ENCODE results near the gene STMN1.

The STMN1 gene

DNA sequence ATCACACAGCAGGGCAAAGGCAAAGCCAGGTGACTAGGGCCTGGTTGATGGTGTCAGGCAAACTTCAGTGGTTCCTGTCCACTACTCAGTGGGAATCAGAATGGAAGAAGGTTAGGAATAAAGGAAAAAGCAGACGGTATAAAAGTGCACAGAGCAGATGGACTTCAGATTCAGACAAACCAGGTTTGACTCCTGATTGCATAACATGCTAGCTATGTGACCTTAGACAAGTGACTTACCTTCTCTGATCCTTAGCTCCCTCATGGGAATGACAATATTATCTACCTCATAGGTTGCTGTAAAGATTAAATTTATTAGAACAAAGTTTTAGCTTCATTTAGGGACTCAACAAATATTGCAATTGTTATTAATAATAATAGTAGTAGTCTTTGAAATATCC, 35.6 kb downstream of the STMN1 start:
- ATAC-seq (replicated peaks; ENCODE audit: extremely low read depth, poor library complexity, severe bottlenecking) (no peak), DNase-seq (ENCODE audit: low spot score in 2 of 2) (no peak)
- Mint-ChIP-seq H3K4me1 (peaks cover 5% of the 10 kb centered on the region), H3K27me3 (no peaks in the 10 kb centered on the region), H3K36me3 (ENCODE audit: insufficient read depth) (peaks cover 4% of the 10 kb centered on the region), H3K4me3 (no peak overlapping the region), H3K9me3 (no peaks in the 10 kb centered on the region), H3K27ac (ENCODE audit: low read depth) (no peak overlapping the region)

DNA sequence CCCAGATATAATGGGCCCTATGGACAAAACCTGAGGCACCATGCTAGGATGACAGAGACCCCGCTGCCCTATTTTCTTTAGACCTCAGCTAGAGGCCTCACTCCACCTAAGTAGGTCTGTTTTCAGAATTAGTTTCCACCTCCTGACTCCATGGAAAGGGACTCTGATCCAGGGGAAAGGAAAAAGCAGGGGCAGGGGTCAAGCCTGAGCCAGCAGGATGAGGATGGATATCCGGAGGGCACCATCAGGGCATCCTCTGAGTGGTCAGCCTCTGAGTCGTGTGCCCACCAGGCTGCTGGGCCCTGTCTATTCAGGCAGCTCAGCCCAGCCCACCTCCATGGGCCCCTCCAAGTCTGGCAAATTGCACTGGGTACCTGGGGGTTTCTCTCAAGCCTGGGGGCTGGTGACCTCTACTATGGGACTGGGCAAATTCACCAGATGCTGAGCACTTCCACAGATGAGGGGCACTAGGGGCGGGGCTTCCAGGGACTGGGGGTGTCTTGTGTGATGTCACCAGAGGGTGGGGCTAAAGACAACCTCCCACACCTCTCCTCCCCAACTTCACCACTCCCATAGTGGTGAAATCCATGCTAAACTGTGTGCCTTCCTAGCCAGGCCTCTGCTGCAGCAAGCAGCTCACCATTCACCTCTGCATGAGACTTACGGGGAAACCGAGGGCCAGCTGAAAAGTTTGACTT, 36.2 kb downstream of the STMN1 start:
- no peak overlapping the region for H3K27ac Mint-ChIP-seq (ENCODE audit: low read depth)
- no peak overlapping the region for H3K4me3 Mint-ChIP-seq
- no peaks in the 10 kb centered on the region for H3K27me3 Mint-ChIP-seq
- no peak for ATAC-seq (replicated peaks; ENCODE audit: extremely low read depth, poor library complexity, severe bottlenecking)
- peaks cover 2% of the 10 kb centered on the region for H3K36me3 Mint-ChIP-seq (ENCODE audit: insufficient read depth)
- peaks cover 4% of the 10 kb centered on the region for H3K4me1 Mint-ChIP-seq
- DNase-seq (ENCODE audit: low spot score in 2 of 2): no peak
- H3K9me3 Mint-ChIP-seq: no peaks in the 10 kb centered on the region

DNA sequence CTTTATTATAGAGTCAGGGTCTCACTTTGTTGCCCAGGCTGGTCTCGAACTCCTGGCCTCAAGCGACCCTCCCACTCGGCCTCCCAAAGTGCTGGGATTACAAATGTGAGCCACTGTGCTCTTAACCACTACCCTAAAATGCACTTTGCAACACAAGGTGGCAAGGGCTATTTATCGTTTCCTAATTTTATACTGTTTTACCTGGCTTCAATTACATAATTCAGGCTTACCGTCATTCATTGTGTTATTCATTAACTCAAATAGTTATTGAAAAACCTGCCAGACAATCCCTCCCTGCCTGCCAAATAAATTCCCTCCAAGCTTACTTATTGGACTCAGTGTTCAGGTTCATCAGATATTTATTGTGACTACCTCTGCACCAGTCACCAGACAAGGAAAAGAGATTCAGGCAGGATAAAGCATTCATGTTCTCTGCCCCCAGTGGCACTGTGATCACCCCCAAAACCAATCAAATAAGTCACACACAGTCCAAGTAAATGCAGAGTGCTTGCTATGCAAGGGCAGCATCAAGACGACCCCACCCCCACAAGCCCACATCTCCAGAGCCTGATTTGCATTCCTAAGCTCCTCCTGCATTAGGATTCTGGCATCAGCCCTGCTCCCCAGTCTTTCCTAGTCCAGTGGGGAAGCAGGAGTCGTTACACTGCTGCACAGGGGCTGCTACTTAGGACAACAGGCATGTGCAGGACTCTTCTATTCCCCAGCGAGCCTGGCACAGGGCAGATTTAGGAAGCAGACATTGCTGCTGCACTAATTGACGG, 38.8 kb downstream of the STMN1 start:
- no peaks in the 10 kb centered on the region for H3K4me1 Mint-ChIP-seq
- ATAC-seq (replicated peaks; ENCODE audit: extremely low read depth, poor library complexity, severe bottlenecking) (no peak), DNase-seq (ENCODE audit: low spot score in 2 of 2) (no peak)

DNA sequence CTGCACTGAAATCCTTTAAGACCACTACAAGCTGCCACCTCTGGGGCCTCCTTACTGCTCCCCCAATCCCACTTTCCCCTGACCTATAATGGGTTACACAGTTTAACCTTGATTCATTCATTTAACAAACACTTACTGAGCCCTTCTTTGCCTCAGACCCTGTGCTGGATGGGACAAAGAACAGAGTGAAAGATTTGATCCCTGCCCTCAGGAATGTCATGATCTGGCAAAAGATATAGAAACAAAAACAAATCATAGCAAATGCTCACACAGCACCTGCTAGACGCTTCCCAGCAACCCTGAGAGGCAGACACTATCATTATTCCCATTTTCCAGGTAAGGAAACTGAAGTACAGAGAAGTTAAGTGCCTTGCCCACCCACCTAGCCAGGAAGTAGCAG, 39.9 kb downstream of the STMN1 start:
- H3K4me3 Mint-ChIP-seq: no peak overlapping the region
- no peaks in the 10 kb centered on the region for H3K4me1 Mint-ChIP-seq
- H3K27ac Mint-ChIP-seq (ENCODE audit: low read depth): no peak overlapping the region
- DNase-seq (ENCODE audit: low spot score in 2 of 2) (no peak), ATAC-seq (replicated peaks; ENCODE audit: extremely low read depth, poor library complexity, severe bottlenecking) (no peak)
- no peaks in the 10 kb centered on the region for H3K9me3 Mint-ChIP-seq
- H3K27me3 Mint-ChIP-seq: no peaks in the 10 kb centered on the region
- no peaks in the 10 kb centered on the region for H3K36me3 Mint-ChIP-seq (ENCODE audit: insufficient read depth)

More for the DNA sequence above, 38.8 kb downstream of the STMN1 start:
- H3K36me3 Mint-ChIP-seq (ENCODE audit: insufficient read depth): no peaks in the 10 kb centered on the region
- no peaks in the 10 kb centered on the region for H3K27me3 Mint-ChIP-seq
- H3K9me3 Mint-ChIP-seq: no peaks in the 10 kb centered on the region
- H3K4me3 Mint-ChIP-seq: no peak overlapping the region
- no peak overlapping the region for H3K27ac Mint-ChIP-seq (ENCODE audit: low read depth)

DNA sequence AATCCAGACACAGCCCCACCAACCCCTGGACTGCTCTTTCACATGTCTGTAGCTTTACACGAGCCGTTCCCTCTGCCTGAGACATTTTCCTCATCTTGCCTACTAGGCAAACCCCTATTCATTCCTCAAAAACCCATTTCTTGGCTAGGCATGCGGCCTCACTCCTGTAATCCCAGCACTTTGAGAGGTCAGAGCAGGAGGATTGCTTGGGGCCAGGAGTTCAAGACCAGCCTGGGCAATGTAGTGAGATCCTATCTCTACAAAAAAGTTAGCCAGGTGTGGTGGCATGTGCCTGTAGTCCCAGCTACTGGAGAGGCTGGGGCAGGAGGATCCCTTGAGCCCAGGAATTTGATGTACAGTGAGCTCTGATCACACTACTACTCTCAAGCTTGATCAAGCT, 41.8 kb downstream of the STMN1 start:
- Mint-ChIP-seq H3K27ac (ENCODE audit: low read depth) (no peak overlapping the region), H3K27me3 (no peaks in the 10 kb centered on the region), H3K36me3 (ENCODE audit: insufficient read depth) (no peaks in the 10 kb centered on the region), H3K4me1 (peaks cover 5% of the 10 kb centered on the region), H3K4me3 (no peak overlapping the region), H3K9me3 (no peaks in the 10 kb centered on the region)
- DNase-seq (ENCODE audit: low spot score in 2 of 2) (no peak), ATAC-seq (replicated peaks; ENCODE audit: extremely low read depth, poor library complexity, severe bottlenecking) (no peak)

DNA sequence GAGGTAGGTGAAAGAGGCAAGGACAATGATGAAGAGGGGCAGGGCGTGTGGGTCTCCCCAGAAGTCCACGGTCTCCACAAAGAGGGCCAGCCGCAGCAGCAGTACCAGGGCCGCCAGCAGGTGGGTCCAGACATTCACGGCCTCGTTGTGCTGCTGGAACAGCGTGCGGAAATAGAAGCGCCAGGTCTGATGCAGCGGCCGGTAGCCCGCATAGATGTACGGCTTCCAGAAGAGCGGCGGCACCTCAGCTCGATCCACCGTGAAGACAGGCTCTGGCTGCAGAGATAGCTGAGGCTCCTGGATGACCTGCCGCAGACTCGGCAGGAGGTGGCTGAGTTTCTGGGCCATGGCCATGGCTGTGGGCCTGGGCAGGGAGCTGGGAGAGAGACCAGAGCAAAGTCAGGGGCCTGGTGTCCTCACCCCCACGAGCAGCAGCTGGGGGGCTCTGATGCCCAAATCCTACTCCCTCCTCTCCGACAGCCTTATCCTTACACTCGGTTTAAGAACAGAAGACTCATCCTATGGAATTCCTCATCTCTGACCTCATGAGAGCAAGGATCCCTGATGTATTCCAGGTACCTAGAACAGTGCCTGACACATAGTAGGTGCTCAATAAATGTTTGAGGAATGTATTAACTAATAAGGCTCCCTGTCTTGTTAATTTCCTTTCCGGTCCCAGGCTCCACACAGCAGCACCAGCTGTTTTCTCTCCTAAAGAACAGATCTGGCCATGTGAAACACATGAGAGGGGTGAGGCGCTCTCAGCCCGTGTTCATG, 42.5 kb downstream of the STMN1 start:
- no peak overlapping the region for H3K27ac Mint-ChIP-seq (ENCODE audit: low read depth)
- no peaks in the 10 kb centered on the region for H3K36me3 Mint-ChIP-seq (ENCODE audit: insufficient read depth)

DNA sequence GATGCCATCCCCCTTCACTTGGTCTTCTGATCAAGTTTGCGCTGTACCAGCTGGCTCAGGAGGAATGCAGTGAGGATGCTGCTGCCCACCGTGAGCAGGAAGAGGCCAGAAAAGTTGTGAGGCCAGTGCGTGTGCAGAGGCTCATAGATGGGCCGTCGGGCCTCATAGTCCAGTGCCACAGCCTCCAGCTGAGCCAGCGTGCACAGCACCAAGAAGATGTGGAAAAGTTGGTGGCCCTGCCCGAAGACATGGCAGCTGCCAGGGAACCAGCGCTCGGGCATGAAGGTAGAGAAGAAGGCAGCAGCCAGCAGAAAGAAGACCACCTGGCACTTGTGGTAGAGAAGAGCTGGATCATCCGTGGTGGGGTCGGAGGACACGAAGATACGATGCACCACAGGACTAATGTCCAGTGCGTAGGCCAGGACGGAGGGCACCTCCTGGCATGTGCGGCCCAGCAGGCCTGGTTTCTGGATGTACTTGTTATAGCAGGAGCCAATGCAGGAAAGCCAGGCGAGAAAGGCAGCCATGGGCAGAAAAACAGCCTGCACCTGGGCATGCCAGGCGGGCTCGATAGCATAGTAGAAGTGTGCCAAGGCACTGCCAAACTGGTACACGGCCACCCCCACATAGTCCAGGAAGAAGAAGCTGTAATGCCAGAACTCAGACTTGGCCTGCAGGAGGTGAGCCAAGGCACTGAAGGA, 43.3 kb downstream of the STMN1 start:
- ATAC-seq (replicated peaks; ENCODE audit: extremely low read depth, poor library complexity, severe bottlenecking) (no peak), DNase-seq (ENCODE audit: low spot score in 2 of 2) (no peak)
- no peak overlapping the region for H3K27ac Mint-ChIP-seq (ENCODE audit: low read depth)
- peaks cover 17% of the 10 kb centered on the region for H3K4me1 Mint-ChIP-seq
- H3K9me3 Mint-ChIP-seq: no peaks in the 10 kb centered on the region
- H3K27me3 Mint-ChIP-seq: no peaks in the 10 kb centered on the region
- no peak overlapping the region for H3K4me3 Mint-ChIP-seq
- H3K36me3 Mint-ChIP-seq (ENCODE audit: insufficient read depth): no peaks in the 10 kb centered on the region

More for the DNA sequence above, 42.5 kb downstream of the STMN1 start:
- no peak for DNase-seq (ENCODE audit: low spot score in 2 of 2)
- no peak for ATAC-seq (replicated peaks; ENCODE audit: extremely low read depth, poor library complexity, severe bottlenecking)
- peaks cover 12% of the 10 kb centered on the region for H3K4me1 Mint-ChIP-seq
- H3K27me3 Mint-ChIP-seq: no peaks in the 10 kb centered on the region
- H3K4me3 Mint-ChIP-seq: no peak overlapping the region
- H3K9me3 Mint-ChIP-seq: no peaks in the 10 kb centered on the region

DNA sequence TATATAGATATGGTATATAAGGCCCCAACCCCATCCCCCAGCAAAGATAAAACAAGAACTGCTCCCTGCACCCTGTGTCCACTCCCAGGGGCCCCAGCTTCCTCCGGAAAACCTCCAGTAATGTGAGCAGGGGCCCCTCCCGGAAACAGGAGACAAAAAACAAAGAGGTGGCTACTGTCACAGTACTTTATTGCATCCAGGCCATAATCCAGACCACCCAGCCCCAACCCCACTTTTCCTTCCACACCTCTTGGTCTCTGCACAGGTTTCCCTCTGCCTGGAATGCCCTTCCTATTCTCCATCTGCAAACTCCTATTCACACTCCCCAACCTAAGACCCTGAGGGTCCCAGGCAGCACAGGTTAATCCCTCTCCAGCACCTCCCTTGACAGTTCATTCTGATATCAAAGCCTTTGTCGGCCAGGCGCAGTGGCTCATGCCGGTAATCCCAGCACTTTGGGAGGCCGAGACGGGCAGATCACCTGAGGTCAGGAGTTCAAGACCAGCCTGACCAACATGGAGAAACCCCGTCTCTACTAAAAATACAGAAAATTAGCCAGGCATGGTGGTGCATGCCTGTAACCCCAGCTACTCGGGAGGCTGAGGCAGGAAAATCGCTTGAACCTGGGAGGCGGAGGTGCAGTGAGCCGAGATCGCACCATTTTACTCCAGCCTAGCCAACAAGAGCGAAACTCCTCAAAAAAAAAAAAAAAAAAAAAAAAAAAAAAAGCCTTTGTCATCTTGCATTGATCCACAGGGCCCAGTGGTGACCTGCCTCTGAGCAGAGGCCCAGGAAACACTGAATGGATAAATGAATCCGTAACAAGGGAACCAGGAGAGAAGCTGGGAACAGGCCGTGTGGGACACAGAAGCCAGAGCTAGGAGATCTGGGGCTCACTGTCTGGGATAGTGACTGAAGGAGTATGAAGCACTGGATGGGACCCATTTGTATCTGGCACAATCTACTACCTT, 44.6 kb downstream of the STMN1 start:
- H3K9me3 Mint-ChIP-seq: no peaks in the 10 kb centered on the region
- H3K4me3 Mint-ChIP-seq: no peak overlapping the region
- no peaks in the 10 kb centered on the region for H3K27me3 Mint-ChIP-seq
- no peak for ATAC-seq (replicated peaks; ENCODE audit: extremely low read depth, poor library complexity, severe bottlenecking)
- DNase-seq (ENCODE audit: low spot score in 2 of 2): no peak
- no peak overlapping the region for H3K27ac Mint-ChIP-seq (ENCODE audit: low read depth)
- peaks cover 1% of the 10 kb centered on the region for H3K36me3 Mint-ChIP-seq (ENCODE audit: insufficient read depth)
- H3K4me1 Mint-ChIP-seq: peaks cover 17% of the 10 kb centered on the region

DNA sequence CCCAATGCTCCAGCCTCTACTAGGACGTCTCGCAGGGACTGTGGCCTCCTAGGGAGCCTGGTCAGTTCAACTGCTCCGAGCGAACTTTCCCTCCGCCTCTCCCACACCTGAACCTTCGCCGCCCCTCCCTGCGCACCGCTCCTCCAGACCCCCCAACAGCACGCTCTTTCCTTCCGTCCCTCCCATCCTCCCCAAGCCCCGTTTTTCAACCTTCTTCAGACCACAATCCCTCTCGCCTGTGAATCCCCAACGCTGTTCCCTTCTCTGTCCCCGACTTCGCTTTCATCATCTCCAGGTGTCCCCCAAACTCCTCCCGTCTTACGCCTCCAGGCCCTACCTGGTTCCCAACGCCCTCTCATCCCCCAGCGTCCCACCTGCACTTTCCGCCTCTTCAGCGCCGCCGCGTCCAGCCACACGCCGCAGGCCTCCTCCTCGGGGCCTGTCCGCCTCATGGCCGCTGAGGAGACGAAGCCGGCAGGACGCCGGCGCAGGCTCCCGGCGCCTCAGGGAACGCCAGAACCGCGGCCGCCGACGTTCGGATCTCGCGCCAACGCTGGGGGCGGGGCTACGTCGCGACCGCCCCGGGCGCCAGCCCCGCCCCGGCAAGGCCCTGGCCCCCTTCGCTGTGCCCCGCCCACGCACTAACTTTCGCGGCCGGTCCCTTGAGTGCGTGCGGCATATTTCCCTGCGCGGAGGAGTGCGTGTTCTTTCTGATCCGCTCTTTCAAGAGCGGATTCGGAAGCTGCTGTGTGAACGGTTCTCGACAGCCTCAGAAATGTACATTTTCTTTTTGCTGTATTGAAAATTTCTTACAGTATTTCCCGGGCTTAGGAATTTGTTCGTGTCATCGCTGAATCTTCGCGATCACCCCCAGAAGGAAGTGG, 47.1 kb downstream of the STMN1 start, which contains the start of gene AUNIP:
Gene AUNIP, minus strand, starts transcription at position 552 of the 884 bp plus-strand sequence. Its CDS starts 100 bp downstream, at position 452.
- Mint-ChIP-seq H3K36me3 (ENCODE audit: insufficient read depth) (peaks cover 3% of the 10 kb centered on the region), H3K27me3 (no peaks in the 10 kb centered on the region), H3K27ac (ENCODE audit: low read depth) (peak within 1 kb of the TSS; percentile 52), H3K4me1 (peaks cover 17% of the 10 kb centered on the region), H3K9me3 (no peaks in the 10 kb centered on the region), H3K4me3 (peak within 1 kb of the TSS; percentile 83)
- ATAC-seq (replicated peaks; ENCODE audit: extremely low read depth, poor library complexity, severe bottlenecking): peak; percentile 94
- peak; percentile 72 to 77 for DNase-seq (ENCODE audit: low spot score in 2 of 2)

DNA sequence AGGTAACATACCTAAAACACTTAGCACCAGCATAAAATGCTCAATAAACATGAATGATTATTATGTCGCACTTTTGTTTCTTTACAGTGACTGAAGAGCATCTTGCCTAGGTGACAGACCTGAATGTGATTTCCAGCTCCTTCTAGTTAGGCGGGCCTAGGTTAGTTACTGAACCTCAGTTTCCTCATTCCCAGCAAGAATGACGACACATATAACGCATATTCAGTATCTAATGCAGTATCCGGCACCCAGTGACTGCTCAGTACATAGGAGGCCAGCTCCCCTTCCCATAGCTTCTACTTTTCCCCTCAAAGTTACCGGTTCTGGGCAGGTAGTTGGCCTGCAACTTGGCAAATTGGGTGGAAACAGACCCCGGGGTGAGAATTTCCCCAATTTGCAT, 47.7 kb downstream of the STMN1 start:
- Mint-ChIP-seq H3K4me1 (peaks cover 17% of the 10 kb centered on the region), H3K9me3 (no peaks in the 10 kb centered on the region), H3K27me3 (no peaks in the 10 kb centered on the region), H3K4me3 (peak overlapping the region; percentile 83), H3K27ac (ENCODE audit: low read depth) (peak overlapping the region; percentile 52), H3K36me3 (ENCODE audit: insufficient read depth) (peaks cover 3% of the 10 kb centered on the region)
- no peak for DNase-seq (ENCODE audit: low spot score in 2 of 2)
- no peak for ATAC-seq (replicated peaks; ENCODE audit: extremely low read depth, poor library complexity, severe bottlenecking)

DNA sequence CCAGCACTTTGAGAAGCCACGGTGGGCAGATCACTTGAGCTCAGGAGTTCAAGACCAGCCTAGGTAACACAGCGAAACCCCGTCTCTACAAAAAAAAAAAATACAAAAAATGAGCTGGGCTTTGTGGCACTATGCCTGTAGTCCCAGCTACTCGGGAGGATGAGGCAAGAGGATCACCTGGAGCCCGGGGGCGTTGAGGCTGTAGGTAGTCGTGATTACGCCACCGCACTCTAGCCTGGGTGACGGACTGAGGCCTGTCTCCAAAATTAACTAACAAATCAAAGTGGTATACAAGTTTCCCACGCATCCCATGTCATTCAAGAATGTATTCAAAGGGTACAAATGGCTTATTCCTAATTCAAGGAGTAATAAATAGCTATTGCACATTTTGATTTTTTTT, 49.4 kb downstream of the STMN1 start:
- Mint-ChIP-seq H3K4me3 (no peak overlapping the region), H3K27ac (ENCODE audit: low read depth) (no peak overlapping the region), H3K9me3 (no peaks in the 10 kb centered on the region), H3K4me1 (peaks cover 17% of the 10 kb centered on the region), H3K27me3 (no peaks in the 10 kb centered on the region), H3K36me3 (ENCODE audit: insufficient read depth) (peaks cover 3% of the 10 kb centered on the region)
- DNase-seq (ENCODE audit: low spot score in 2 of 2) (no peak), ATAC-seq (replicated peaks; ENCODE audit: extremely low read depth, poor library complexity, severe bottlenecking) (no peak)

All from central memory CD8-positive, alpha-beta T cell (primary cell).